DMS114 treated with DMSO at 0.1 percent for 48 hours (cell line): Measurements from ENCODE around the gene FBXO31.

Experiments
- DNase-seq: peaks from one replicate; lab custom pipeline; 2025; ENCODE audit not compliant: unreplicated experiment; lab: John Stamatoyannopoulos, UW

Gene FBXO31

GRCh38 chr16:87316450-87316922 is 67.1 kb downstream of the FBXO31 start:
- no peak for DNase-seq

- DNase-seq = no peak
These were observed 68.6 kb downstream of the FBXO31 start for GRCh38 chr16:87314990-87315420.

DNA sequence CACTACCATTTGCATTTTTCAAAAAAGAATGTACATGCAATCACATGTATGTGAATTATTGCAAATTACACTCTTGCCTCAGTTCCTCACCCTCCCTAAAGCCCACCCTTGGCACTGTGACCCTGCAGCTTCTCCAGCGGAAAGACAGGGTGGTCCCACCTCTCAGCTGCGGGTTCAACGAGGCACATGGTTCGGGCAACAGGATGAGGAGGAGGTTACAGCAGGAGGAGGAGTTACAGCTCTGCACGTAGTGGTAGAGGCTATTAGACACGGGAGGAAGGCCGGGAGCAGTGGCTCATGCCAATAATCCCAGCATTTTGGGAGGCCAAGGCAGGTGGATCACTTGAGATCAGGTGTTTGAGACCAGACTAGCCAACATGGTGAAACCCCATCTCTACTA is 71.6 kb downstream of the FBXO31 start:
- DNase-seq = no peak

DNA sequence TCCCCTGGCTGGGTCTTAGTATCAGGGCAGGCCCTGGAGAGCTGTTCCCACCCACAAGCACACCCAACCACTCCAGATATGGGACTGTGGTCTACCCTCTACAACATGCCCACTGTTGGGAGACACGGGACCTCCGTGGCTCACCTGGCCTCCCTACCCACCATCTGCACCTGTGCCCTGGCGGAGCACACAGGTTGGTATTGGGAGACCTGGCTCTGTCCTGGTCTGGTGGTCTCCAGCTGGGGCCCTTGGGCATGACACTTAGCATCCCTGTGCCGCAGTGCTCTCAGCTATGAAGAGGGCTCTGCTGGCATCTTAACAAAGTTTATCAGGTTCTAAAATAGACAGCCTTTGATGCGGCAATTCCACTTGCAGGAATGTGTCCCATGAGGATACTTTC is 72.2 kb downstream of the FBXO31 start:
- DNase-seq = no peak

GRCh38 chr16:87310610-87311009 is 73.0 kb downstream of the FBXO31 start:
- DNase-seq = no peak

- DNase-seq = no peak
These were observed 73.7 kb downstream of the FBXO31 start for GRCh38 chr16:87309620-87310525.

DNA sequence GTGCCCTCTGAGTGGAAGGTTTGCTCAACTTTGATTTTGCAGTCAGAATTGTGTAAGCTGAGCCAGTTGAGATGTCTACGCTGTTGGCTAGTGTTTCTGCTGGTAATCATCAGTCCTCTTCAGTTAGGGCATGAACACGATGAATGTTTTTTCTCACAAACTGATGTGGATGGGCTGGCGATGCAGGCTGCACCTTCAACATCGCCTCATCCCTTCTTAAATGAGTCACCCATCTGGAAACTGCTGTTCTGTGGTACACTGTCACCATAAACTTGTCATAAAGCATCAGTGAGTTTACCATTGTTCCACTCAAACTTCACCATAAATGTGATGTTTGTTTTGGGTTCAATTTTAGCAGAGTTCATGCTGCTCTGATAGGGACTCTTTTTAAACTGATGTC is 74.8 kb downstream of the FBXO31 start:
- DNase-seq = no peak

DNA sequence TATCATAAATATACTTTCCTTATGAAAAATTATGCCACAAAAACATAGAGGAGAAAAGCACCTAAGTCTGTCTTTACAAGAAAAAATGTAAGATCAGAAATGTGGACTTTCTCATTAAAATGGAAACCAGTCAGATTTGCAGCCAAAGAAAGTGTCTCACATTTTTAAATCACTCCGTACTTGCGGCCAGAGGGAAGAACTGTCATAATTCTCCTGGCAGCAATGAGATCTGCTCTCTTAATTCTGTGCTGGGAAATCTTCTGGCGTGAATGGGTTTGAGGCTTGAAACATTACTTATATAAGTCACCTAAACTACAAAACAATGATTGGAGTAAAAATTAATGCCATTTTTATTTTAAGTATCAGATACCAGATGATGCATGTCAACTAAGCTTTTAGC is 77.1 kb downstream of the FBXO31 start:
- no peak for DNase-seq

- no peak for DNase-seq
These were observed 77.8 kb downstream of the FBXO31 start for GRCh38 chr16:87305505-87306391.

- DNase-seq = no peak
These were observed 78.6 kb downstream of the FBXO31 start for GRCh38 chr16:87304951-87305350.

- DNase-seq = no peak
These were observed 79.5 kb downstream of the FBXO31 start for GRCh38 chr16:87303962-87304521.

GRCh38 chr16:87303431-87303930 is 80.1 kb downstream of the FBXO31 start:
- DNase-seq = no peak

DNA sequence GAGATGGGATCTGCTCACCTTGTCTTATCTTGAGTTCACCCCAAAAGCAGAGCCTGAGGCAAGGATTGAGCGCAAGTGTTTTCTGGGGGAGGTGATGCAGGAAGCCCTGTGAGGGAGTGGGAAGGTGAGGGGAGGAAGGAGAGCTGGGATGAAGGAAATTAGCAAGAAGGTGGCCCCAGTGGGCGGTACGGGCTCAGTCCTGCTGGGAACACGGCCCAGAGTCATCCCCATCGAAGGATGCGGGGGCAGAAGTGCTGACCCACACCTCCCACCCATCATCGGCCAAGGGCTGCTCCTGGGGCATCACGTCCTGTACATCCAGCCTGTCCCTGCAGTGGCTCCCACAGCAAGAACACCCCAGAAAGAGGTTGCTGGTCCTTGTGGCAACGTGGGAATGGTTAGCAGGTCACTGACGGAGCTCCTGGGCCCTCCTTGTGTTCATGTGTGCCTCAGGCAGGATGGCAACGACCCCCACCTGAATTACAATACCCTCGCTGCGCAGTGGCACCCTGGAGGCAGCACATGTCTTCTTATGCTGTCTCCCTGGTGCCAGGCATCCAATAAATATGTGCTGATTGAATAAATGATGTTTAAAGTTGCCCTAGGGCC is 84.6 kb downstream of the FBXO31 start:
- DNase-seq = no peak

DNA sequence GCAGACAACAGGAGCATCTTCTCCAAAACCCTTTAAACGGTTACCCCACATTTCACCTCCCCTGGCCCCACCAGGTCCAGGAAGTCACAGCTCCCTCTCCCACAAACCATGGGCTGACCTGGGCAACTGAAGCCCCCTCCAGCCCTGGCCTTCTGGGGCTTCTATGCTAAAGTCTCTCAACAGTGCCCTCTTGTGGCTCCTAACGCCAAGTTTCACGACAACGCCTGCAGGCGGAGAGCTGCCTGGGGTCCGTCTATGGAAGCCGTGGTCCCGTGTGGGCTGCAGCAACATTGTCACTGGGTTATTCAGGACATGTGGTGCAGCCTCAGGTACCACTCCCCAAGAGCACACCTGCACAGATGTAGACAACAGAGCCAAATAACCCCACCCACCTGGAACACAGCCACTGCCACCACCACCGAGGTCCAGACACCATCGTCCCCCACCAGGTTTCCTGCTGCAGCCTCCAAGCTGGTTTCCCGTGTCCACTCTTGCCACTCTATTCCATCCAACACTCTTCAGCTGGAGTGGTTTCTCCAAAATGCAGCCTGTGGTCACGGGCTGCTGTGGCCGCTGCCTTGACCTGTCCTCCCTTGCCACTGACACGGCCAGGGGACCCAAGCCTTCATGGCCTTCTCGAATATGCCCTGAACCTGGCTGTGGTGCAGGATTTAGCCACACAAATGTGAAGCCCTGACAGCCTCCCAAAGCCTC is 85.5 kb downstream of the FBXO31 start:
- no peak for DNase-seq

- DNase-seq = no peak
These were observed 86.2 kb downstream of the FBXO31 start for GRCh38 chr16:87297407-87297806.

GRCh38 chr16:87295661-87296531 is 87.7 kb downstream of the FBXO31 start:
- no peak for DNase-seq

DNA sequence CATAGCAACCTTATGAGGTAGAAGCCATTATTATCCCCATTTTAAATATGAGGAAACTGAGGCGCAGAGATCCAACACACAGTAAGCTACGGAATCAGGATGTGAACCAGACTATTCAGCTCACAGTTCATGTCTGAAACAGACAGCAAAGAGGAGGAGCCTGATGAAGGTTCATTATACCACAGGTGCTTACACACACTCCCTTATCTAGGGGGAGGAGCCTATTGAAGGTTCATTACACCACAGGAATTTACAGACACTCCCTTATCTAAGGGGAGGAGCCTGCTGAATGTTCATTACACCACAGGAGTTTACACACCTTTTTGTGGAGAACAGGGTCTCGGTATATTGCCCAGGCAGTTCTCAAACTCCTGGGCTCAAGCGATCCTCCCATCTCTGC is 88.3 kb downstream of the FBXO31 start:
- no peak for DNase-seq

DNA sequence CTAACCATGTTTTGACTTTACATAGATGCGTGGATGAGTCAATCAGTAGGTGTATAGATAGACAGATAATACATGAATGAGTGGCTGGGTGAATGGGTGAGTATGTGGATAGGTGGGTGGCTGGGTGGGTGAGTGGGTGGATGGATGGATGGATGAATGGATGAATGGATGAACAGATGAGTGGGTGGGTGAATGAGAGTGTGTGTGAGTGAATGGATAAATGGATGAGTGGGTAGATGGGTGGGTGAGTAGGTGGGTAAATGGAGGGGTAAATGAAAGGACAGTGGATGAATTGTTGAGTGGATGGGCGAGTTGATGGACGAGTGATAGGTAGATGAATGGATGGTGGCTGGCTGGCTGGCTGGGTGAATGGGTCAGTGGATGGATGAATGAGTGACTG is 89.6 kb downstream of the FBXO31 start:
- DNase-seq = no peak

GRCh38 chr16:87291944-87292343 is 91.6 kb downstream of the FBXO31 start:
- no peak for DNase-seq
